Right renal cortex interstitium (tissue), 3 donors: ENCODE data around the gene GFRA4. TPM values are rescaled to one million over a fixed set of nuclear protein-coding genes. Genes with fewer than 3 reads are reported as not detected.

ENCODE experiments used
- DNase-seq, 3 donors: peaks; one replicate each; pipeline ENCODE4 v3.0.0-alpha.2; 2013; ENCODE audit warnings: low read depth in 3 of 3, low spot score in 2 of 3
- polyA plus RNA-seq, 3 donors: library from polyadenylated mRNA; unstranded; fragments of 120-200 nt; gene quantifications; one replicate each; pipeline ENCODE4 v1.2.1, GENCODE V29; 2013; ENCODE audit not compliant: insufficient read length in 3 of 3

Gene GFRA4
- polyA plus RNA-seq, 3 donors = not detected

DNA sequence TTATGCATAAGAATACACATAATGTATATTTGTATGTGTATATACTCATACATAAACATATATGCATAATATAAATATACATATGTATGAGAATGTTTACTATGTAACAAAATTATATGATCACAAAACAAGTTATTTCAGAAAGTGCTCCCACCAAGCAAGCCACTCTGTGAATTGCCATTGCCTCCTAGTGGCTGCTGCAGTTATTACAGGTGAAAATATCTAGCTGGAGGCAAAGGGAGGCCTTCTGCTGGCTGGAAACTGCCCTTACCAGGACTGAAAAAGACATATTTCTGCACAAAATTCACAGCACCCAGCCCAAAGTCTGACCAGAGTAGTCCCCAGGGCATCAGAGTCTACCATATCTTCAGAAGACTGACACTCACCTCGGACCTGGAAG is 33.0 kb upstream of the GFRA4 start:
- no peak for DNase-seq

DNA sequence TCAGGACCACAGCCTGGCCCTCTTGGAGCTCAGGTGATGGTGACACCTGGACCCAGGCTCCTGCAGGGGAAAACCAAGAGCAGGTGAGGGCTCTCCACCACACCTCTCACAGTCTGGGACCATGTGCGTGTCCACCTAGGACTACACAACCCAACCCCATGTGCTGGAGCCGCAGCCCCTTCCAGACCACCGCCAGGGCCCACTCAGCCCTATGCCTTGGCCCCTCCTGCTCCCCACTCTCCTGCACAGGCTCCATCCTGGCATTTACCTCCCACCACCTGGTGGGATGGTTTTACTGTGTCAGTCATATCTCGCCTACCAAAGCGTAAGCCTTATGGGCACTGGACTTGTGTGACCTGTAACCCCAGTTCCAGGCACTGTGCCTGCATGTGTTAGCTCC is 31.7 kb upstream of the GFRA4 start:
- DNase-seq = no peak

DNA sequence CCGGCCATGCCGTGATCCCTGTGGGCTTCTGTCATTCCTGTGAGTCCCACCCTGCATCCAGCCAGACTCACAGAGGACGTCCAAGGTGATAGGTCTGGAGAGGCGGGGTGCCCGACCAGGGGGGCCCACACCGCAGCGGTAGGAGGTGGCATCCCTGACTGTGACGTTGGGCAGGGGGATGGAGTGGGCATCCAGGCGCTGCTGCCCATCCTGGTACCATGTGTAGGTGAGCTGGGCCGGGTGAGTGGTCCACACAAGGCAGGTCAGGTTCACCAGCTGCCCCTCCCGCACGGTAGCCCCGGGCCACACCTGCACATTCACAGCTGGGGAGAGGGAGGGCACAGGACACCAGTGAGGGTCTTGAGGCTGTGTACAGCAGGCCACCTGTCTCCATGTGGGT is 30.2 kb upstream of the GFRA4 start:
- DNase-seq = no peak

- DNase-seq = no peak
Observed at GRCh38 chr20:3692706-3693294, 29.6 kb upstream of the GFRA4 start.

- no peak for DNase-seq
Observed at GRCh38 chr20:3691897-3692296, 28.7 kb upstream of the GFRA4 start.

GRCh38 chr20:3691306-3691705 is 28.1 kb upstream of the GFRA4 start:
- DNase-seq = no peak

- no peak for DNase-seq
Observed at GRCh38 chr20:3690413-3690812, 27.2 kb upstream of the GFRA4 start.

- DNase-seq = no peak
Observed at GRCh38 chr20:3689978-3690377, 26.8 kb upstream of the GFRA4 start.

DNA sequence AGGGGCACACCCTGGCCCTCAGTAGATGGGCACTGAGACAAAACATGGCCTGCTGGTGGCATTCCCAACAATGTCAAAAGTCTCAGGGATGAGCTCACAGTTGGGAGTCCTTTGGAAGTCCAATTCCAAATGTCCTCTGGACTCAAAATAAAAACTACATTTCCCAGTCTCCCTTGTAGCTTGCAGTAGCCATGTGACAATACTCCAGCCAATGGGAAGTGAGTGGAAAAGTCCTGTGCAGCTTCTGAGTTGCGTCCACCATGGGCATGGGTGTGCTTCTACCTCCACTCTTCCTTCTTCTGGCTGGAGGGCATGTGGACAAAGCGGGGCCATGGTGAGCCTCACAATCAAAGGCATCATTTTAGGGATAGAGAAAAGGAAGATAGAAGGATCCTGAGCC is 24.5 kb upstream of the GFRA4 start:
- no peak for DNase-seq

GRCh38 chr20:3686867-3687321 is 23.7 kb upstream of the GFRA4 start:
- peak; percentile 64 to 77 (median 65) for DNase-seq

DNA sequence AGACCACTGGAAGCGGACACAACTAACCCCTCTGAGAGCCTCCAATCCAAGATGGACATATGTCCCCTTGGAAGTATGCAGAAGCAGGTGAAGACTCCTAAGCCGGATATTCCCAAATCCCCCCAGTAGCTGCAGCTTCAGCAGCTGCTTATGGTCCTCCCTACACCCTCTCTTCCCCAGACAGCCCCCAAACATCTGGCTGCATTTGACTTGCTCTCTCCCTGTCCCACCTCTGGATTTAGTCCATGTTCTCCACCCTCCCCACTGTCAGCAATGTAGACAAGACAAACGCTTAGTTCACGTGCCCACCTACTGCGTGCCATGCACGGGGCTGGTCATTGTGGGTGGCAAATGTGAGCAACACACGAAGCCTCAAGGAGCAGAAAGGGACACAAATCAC is 23.2 kb upstream of the GFRA4 start:
- DNase-seq = no peak

- no peak for DNase-seq
Observed at GRCh38 chr20:3685341-3685740, 22.1 kb upstream of the GFRA4 start.

DNA sequence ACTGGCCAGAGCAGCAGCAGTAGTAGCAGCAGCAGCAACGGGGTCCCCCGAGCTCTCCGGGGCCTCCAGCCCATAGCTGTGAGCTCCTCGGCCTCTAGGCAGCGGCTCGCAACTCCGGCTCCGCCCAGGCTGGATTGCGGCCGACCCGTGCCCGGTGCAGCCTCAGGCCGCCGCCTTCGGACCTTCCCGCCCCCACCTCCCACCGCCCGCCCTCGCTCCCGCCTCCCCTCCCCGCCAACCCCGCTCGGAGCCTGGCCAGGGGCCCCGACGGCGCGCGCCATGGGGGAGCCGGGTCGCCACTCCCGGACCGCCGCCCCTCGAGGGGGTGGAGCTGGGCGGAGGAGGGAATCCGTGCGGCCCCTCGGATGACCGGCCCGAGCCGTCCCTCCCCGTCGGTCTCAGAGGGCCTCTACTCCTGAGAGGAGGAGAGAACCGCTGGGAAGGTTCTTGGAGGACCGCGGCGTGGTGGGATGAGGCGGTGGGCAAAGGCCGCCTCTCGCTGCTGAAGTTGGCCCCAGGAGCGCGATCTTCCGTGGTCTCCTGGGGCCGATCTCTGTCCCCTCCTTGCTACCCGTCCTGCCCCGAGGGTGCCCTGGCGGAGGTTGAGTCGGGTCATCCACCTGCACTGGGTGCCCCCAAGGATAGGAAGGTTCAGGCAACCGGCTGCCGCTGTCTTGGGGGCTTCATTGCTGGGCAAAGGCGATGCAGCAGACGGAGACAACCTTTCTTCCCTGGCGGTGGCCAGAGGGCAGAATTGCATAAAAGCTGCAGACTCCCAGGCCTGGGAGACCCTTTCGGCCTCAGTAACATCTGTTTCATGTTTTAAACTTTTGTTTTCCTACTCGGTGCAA is 19.0 kb upstream of the GFRA4 start, which contains the start of gene ADAM33:
Gene ADAM33 (minus strand): TSS at position 80 of the 851 bp plus-strand sequence. CDS start 6 bp downstream, at position 74.
- DNase-seq = no peak

- no peak for DNase-seq
Observed at GRCh38 chr20:3681352-3681930, 18.2 kb upstream of the GFRA4 start.

GRCh38 chr20:3680701-3681351 is 17.6 kb upstream of the GFRA4 start:
- no peak for DNase-seq

GRCh38 chr20:3679749-3680700 is 16.8 kb upstream of the GFRA4 start:
- DNase-seq = no peak

- DNase-seq = no peak
Observed at GRCh38 chr20:3678856-3679720, 15.9 kb upstream of the GFRA4 start.

DNA sequence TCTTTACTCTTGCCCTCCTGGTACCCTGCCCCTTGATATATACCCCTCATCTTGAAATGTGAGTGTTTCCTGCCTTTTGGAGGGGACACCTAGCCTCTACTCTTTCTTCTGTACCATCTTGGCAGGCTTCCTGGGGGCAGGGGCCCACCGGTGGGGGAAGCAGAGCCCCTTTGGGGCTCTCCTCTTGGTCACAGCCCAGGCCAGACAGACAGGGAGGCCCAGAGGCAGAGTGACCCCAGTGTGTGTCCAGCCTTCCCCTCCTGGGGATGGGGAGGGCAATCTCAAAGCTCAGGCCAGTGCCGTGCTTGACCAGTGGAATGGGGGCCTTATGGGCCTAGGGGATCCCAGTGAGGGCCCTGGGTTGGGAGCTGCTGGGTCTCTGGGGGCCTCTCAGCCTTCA is 15.0 kb upstream of the GFRA4 start:
- no peak for DNase-seq

GRCh38 chr20:3677733-3678132 is 14.5 kb upstream of the GFRA4 start:
- DNase-seq = no peak
